ENCODE measurements around the gene CSNK1D. TPM values are rescaled to one million over a fixed set of nuclear protein-coding genes. Genes with fewer than 3 reads are reported as not detected.

Gene CSNK1D
- total RNA-seq, 1 experiment from 2014 or later, result 137 TPM

DNA sequence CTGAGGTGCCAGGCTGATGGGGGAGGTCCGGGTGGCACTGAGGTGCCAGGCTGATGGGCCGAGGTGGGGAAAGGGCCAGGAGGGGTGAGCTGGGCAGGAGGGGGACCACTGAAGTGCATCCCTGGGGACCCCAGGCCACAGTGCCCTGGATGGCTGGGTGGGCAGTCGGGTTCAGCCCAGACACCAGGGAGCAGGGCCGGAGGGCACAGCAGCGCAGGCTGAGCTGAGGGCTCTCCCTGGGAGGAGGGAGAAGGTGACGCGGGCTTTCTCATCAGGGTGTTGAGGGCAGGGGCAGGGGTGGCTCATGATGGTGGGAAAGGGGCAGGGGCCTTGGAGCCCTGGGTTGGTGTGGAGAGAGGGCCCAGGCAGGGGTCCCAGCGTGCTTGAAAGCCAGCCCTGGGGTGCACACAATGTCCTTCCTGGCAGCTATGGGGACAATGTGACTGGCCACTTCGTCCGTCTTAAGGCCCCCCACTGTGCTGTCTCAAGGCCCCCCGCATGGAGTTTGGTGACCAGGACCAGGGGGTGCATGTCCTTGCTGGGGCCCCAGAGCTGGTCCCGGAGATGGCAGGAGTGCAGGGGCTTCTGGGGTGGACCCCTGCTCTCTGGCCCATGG is 27.9 kb upstream of the CSNK1D start:
- no peaks in the 10 kb centered on the region; the same call in 1 of the 2 replicates for H3K4me1 ChIP-seq (ENCODE audit: insufficient read depth, low read length)
- TF ChIP-seq, protein P1, sequence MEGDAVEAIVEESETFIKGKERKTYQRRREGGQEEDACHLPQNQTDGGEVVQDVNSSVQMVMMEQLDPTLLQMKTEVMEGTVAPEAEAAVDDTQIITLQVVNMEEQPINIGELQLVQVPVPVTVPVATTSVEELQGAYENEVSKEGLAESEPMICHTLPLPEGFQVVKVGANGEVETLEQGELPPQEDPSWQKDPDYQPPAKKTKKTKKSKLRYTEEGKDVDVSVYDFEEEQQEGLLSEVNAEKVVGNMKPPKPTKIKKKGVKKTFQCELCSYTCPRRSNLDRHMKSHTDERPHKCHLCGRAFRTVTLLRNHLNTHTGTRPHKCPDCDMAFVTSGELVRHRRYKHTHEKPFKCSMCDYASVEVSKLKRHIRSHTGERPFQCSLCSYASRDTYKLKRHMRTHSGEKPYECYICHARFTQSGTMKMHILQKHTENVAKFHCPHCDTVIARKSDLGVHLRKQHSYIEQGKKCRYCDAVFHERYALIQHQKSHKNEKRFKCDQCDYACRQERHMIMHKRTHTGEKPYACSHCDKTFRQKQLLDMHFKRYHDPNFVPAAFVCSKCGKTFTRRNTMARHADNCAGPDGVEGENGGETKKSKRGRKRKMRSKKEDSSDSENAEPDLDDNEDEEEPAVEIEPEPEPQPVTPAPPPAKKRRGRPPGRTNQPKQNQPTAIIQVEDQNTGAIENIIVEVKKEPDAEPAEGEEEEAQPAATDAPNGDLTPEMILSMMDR (conservative IDR thresholded peaks at IDR 0.05), result no peak
- Mint-ChIP-seq H3K27ac (no peak overlapping the region), H3K9me3 (no peaks in the 10 kb centered on the region), H3K36me3 (ENCODE audit: insufficient read depth in 1 of 3, low read depth in 3 of 3) (no peaks in the 10 kb centered on the region), H3K27me3 (ENCODE audit: low read depth) (peaks cover 23% of the 10 kb centered on the region), H3K4me1 (peaks cover 6 to 19% of the 10 kb centered on the region in 2 experiments; a peak in 3 of 4 replicates), H3K4me3 (no peak overlapping the region)
- no peak overlapping the region for H2BK15ac ChIP-seq (ENCODE audit: low read depth, low read length)
- no peak overlapping the region for H2AFZ ChIP-seq (ENCODE audit: low read length)
- H3K9me3 ChIP-seq (ENCODE audit: control insufficient read depth, low read depth, low read length), result no peaks in the 10 kb centered on the region
- H2BK120ac ChIP-seq (ENCODE audit: low read depth, low read length, poor library complexity, severe bottlenecking), result no peak overlapping the region
- H2BK20ac ChIP-seq (ENCODE audit: low read depth, low read length, poor library complexity, severe bottlenecking), result no peak overlapping the region
- H3K27ac ChIP-seq (ENCODE audit: insufficient read length, low read depth, low read length), result no peak overlapping the region
- H3K79me1 ChIP-seq (ENCODE audit: insufficient read depth, low read depth, low read length, poor library complexity, severe bottlenecking), result no peaks in the 10 kb centered on the region
- H2AK5ac ChIP-seq (ENCODE audit: insufficient read length, low read length), result no peak overlapping the region
- no peak overlapping the region for H3K14ac ChIP-seq (ENCODE audit: insufficient read depth, low read length)
- H3K23me2 ChIP-seq (ENCODE audit: insufficient read length, low read depth, low read length, poor library complexity, severe bottlenecking), result peaks cover 3% of the 10 kb centered on the region
- H3K79me2 ChIP-seq (ENCODE audit: insufficient read depth, low read length), result no peaks in the 10 kb centered on the region
- no peaks in the 10 kb centered on the region for H4K20me1 ChIP-seq (ENCODE audit: control insufficient read depth, insufficient read depth, insufficient read length)
- no peak overlapping the region for H2BK12ac ChIP-seq (ENCODE audit: insufficient read length, low read depth, low read length)
- no peak overlapping the region for H4K5ac ChIP-seq (ENCODE audit: insufficient read length, low read depth, low read length)
- no peak for DNase-seq
- no peak overlapping the region for H3T11ph ChIP-seq (ENCODE audit: low read length)
- H3K4ac ChIP-seq (ENCODE audit: low read depth, low read length), result no peak overlapping the region
- H3K23ac ChIP-seq (ENCODE audit: insufficient read length, low read depth, low read length), result no peak overlapping the region
- WGBS (ENCODE audit: extremely low coverage, insufficient read length, low lambda C conversion rate), result no CpG with 5 or more reads among the region's 12 CpGs
- H2BK5ac ChIP-seq (ENCODE audit: insufficient read length, low read length), result no peak overlapping the region
- no peak overlapping the region for H3K56ac ChIP-seq (ENCODE audit: insufficient read length, low read depth, low read length)
- H3K4me2 ChIP-seq (ENCODE audit: insufficient read depth, insufficient read length, low read length), result no peak overlapping the region
- H4K8ac ChIP-seq (replicated peaks; ENCODE audit: insufficient read length, low read depth, low read length), result no peak overlapping the region
- H3K27me3 ChIP-seq (ENCODE audit: insufficient read depth, low read length), result no peaks in the 10 kb centered on the region
- H3K18ac ChIP-seq (ENCODE audit: insufficient read length, low read depth, low read length), result no peak overlapping the region
- H3K9ac ChIP-seq (ENCODE audit: extremely low read depth, insufficient read length, low read length), result no peak overlapping the region
- no peak overlapping the region for H4K91ac ChIP-seq (ENCODE audit: insufficient read length, low read depth, low read length)

Measured in H9 (cell line).